CD14-positive monocyte (primary cell): Measurements from ENCODE around the gene MAML1. TPM values are rescaled to one million over a fixed set of nuclear protein-coding genes. Genes with fewer than 3 reads are reported as not detected.

Experiments
- DNase-seq, 3 donors: peaks; one replicate each; pipeline ENCODE4 v3.0.0-alpha.2; 2011 to 2022
- H2AFZ ChIP-seq: 2 replicates; pipeline ENCODE4 v1.6.0; 2012; ENCODE audit warnings: mild to moderate bottlenecking, low read depth, low read length, inconsistent platforms; ENCODE audit not compliant: insufficient read depth, poor library complexity, severe bottlenecking
- H3K27ac ChIP-seq, 2 donors: 1 replicate in 1 of 2; 2 replicates in 1 of 2; pipeline ENCODE4 v1.5.1; 2012 to 2013; ENCODE audit warnings: low read length in 2 of 2, control low read depth in 1 of 2, inconsistent platforms in 1 of 2, low read depth in 1 of 2, mild to moderate bottlenecking in 1 of 2
- H3K27me3 ChIP-seq, 2 donors: one replicate each; pipeline versions ENCODE4 v1.6.0 to v1.6.1; 2011 to 2013; ENCODE audit warnings: low read length in 2 of 2; ENCODE audit not compliant: control insufficient read depth in 2 of 2, insufficient read depth in 2 of 2
- H3K36me3 ChIP-seq, 2 donors: replicated peaks in 1 of 2; 1 replicate in 1 of 2; 2 replicates in 1 of 2; pipeline versions ENCODE4 v1.5.1 to v1.6.1; 2012 to 2013; ENCODE audit warnings: low read length in 2 of 2, control low read depth in 1 of 2, inconsistent platforms in 1 of 2, mild to moderate bottlenecking in 1 of 2; ENCODE audit not compliant: insufficient read depth in 2 of 2, control insufficient read depth in 1 of 2
- H3K4me1 ChIP-seq, 2 donors: 1 replicate in 1 of 2; 2 replicates in 1 of 2; pipeline versions ENCODE4 v1.5.1 to v1.6.1; 2012 to 2013; ENCODE audit warnings: low read length in 2 of 2, control low read depth in 1 of 2, inconsistent platforms in 1 of 2, mild to moderate bottlenecking in 1 of 2, moderate library complexity in 1 of 2; ENCODE audit not compliant: insufficient read depth in 2 of 2, control insufficient read depth in 1 of 2
- H3K4me2 ChIP-seq: replicated peaks from 2 replicates; pipeline ENCODE3; 2012; ENCODE audit warnings: low read length, moderate library complexity, mild to moderate bottlenecking; ENCODE audit not compliant: poor library complexity, severe bottlenecking; ENCODE audit errors: extremely low read depth
- H3K4me3 ChIP-seq, 3 experiments: fragments of 200-600 bp in 1 of 3; sonication (generic) in 1 of 3; replicated peaks in 1 of 3; 1 replicate in 2 of 3; 2 replicates in 1 of 3; pipeline ENCODE4 v1.5.1; 2011 to 2013; ENCODE audit warnings: low read length in 3 of 3, mild to moderate bottlenecking in 3 of 3, control low read depth in 2 of 3, low read depth in 2 of 3, inconsistent platforms in 1 of 3, moderate library complexity in 1 of 3
- H3K79me2 ChIP-seq: 2 replicates; pipeline ENCODE4 v1.6.0; 2012; ENCODE audit warnings: mild to moderate bottlenecking, control low read depth, inconsistent platforms, low read length, moderate library complexity; ENCODE audit not compliant: insufficient read depth
- H3K9ac ChIP-seq: 2 replicates; pipeline ENCODE4 v1.6.0; 2017; ENCODE audit warnings: low read length, mild to moderate bottlenecking; ENCODE audit not compliant: insufficient read depth, poor library complexity, severe bottlenecking
- H3K9me3 ChIP-seq, 2 donors: replicated peaks in 1 of 2; 1 replicate in 1 of 2; 2 replicates in 1 of 2; pipeline versions ENCODE4 v1.5.1 to v1.6.1; 2012 to 2013; ENCODE audit warnings: low read length in 2 of 2, control low read depth in 1 of 2; ENCODE audit not compliant: control insufficient read depth in 1 of 2, insufficient read depth in 1 of 2
- H4K20me1 ChIP-seq: 2 replicates; pipeline ENCODE4 v1.6.0; 2012; ENCODE audit warnings: mild to moderate bottlenecking, low read length, control low read depth, moderate library complexity; ENCODE audit not compliant: insufficient read depth
- H3K27ac Mint-ChIP-seq, 7 donors: one replicate each; pipeline ENCODE4 v1.8.0; 2020; ENCODE audit warnings: mild to moderate bottlenecking in 7 of 7, mixed read lengths in 7 of 7, moderate library complexity in 6 of 7, inconsistent platforms in 2 of 7
- H3K27me3 Mint-ChIP-seq, 3 donors: one replicate each; pipeline ENCODE4 v1.8.0; 2021 to 2022; ENCODE audit warnings: low read depth in 3 of 3, mild to moderate bottlenecking in 3 of 3, mixed read lengths in 3 of 3, moderate library complexity in 3 of 3, inconsistent platforms in 1 of 3
- H3K36me3 Mint-ChIP-seq, 2 donors: one replicate each; pipeline ENCODE4 v1.8.0; 2020; ENCODE audit warnings: mixed read lengths in 2 of 2, inconsistent platforms in 1 of 2, mild to moderate bottlenecking in 1 of 2
- H3K4me1 Mint-ChIP-seq: one replicate; pipeline ENCODE4 v1.8.0; 2020; ENCODE audit warnings: mild to moderate bottlenecking, mixed read lengths
- H3K4me3 Mint-ChIP-seq, 2 donors: one replicate each; pipeline ENCODE4 v1.8.0; 2020; ENCODE audit warnings: mild to moderate bottlenecking in 2 of 2, mixed read lengths in 2 of 2, moderate library complexity in 1 of 2
- H3K9me3 Mint-ChIP-seq, 7 donors: one replicate each; pipeline ENCODE4 v1.8.0; 2020 to 2022; ENCODE audit warnings: mixed read lengths in 7 of 7, mild to moderate bottlenecking in 6 of 7, moderate library complexity in 6 of 7, inconsistent platforms in 2 of 7
- WGBS: methylation state at CpG from one replicate; pipeline ENCODE4 v1.1.5; 2013; ENCODE audit warnings: missing lambda C conversion rate; ENCODE audit not compliant: insufficient coverage; 5-methylcytosine and 5-hydroxymethylcytosine counted together
- intact Hi-C, 2 donors: fragments of 100-400 bp; cut with micrococcal nuclease; formaldehyde crosslinking; loops; one replicate each; pipeline versions ENCODE4 v1.15.0 to v1.15.1; 2023
- polyA plus RNA-seq, 3 donors: library from polyadenylated mRNA; depleted of rRNA in 1 of 3; unstranded in 2 of 3; stranded (reverse) in 1 of 3; fragments of 300-500 nt in 2 of 3; fragments of >200 nt in 1 of 3; fragmentation: Illumina TruSeq in 2 of 3; gene quantifications; 1 replicate in 2 of 3; 2 replicates in 1 of 3; pipeline ENCODE4 v1.2.3, GENCODE V29; 2012 to 2021
- TF ChIP-seq, protein P1 (sequence below): fragments of 200-600 bp; IDR thresholded peaks from one replicate; pipeline ENCODE4 v1.8.0; 2022; ENCODE audit warnings: antibody characterized with exemption, mild to moderate bottlenecking

The MAML1 gene
- polyA plus RNA-seq, 3 donors: 2.2 to 11.0 (median 2.7) TPM

DNA sequence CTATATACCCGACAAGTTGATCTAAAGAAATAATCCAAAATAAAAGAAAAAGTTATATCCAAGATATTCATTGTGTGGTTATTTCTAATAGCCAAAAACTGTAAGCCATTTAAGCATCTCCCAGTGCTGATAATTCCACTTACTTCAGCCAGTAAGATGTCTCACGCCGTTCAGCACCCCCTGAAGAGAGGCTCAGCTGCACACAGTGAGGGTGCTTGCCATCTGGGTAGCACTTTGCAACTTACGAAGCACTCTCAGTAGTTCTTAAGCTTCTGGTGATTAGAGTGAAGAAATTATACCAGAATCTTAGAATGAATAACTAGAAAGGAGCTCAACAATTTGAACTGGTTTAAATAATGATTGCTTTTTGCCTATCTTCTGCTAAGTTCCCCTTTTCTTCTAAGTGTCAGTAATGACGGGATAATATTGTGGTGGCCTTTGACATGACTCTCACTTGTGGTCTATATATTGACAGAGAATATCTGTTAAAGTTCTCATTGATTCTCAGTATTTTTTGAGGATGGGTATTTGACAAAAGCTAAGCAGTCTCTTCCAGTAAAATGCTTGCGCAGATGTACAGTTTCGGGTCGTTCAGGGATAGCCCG, 35.0 kb downstream of the MAML1 start:
- Histone ChIP-seq H3K27me3 (no peaks in the 10 kb centered on the region), H3K4me1 (peaks cover 93 to 98% of the 10 kb centered on the region in 2 donors), H2AFZ (no peak overlapping the region), H3K4me2 (no peak overlapping the region), H3K27ac (peak overlapping the region in 1 of 2 donors; percentile 35), H3K4me3 (no peak overlapping the region), H4K20me1 (peaks cover 99% of the 10 kb centered on the region), H3K79me2 (peaks cover 91% of the 10 kb centered on the region), H3K9me3 (no peaks in the 10 kb centered on the region), H3K36me3 (peaks cover 30 to 57% of the 10 kb centered on the region in 2 donors), H3K9ac (no peak overlapping the region)
- TF ChIP-seq, protein P1, sequence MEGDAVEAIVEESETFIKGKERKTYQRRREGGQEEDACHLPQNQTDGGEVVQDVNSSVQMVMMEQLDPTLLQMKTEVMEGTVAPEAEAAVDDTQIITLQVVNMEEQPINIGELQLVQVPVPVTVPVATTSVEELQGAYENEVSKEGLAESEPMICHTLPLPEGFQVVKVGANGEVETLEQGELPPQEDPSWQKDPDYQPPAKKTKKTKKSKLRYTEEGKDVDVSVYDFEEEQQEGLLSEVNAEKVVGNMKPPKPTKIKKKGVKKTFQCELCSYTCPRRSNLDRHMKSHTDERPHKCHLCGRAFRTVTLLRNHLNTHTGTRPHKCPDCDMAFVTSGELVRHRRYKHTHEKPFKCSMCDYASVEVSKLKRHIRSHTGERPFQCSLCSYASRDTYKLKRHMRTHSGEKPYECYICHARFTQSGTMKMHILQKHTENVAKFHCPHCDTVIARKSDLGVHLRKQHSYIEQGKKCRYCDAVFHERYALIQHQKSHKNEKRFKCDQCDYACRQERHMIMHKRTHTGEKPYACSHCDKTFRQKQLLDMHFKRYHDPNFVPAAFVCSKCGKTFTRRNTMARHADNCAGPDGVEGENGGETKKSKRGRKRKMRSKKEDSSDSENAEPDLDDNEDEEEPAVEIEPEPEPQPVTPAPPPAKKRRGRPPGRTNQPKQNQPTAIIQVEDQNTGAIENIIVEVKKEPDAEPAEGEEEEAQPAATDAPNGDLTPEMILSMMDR: no peak
- Mint-ChIP-seq H3K4me3 (no peak overlapping the region), H3K9me3 (no peaks in the 10 kb centered on the region), H3K4me1 (peaks cover 96% of the 10 kb centered on the region), H3K27ac (peak overlapping the region in 6 of 7 donors; percentile 58 to 80 (median 66)), H3K36me3 (peaks cover 58 to 72% of the 10 kb centered on the region in 2 donors), H3K27me3 (peaks cover 0 to 2% (median 0%) of the 10 kb centered on the region in 3 donors)
- intact Hi-C loops: loop anchor here in 1 of 2 donors (2.0 kb wide), 1 partner anchor 29 kb away; no protein-coding TSS in a partner anchor
- DNase-seq: peak in 2 of 3 donors; percentile 37 to 40
- 96% methylated on average over 4 of the region's 9 CpGs for WGBS

DNA sequence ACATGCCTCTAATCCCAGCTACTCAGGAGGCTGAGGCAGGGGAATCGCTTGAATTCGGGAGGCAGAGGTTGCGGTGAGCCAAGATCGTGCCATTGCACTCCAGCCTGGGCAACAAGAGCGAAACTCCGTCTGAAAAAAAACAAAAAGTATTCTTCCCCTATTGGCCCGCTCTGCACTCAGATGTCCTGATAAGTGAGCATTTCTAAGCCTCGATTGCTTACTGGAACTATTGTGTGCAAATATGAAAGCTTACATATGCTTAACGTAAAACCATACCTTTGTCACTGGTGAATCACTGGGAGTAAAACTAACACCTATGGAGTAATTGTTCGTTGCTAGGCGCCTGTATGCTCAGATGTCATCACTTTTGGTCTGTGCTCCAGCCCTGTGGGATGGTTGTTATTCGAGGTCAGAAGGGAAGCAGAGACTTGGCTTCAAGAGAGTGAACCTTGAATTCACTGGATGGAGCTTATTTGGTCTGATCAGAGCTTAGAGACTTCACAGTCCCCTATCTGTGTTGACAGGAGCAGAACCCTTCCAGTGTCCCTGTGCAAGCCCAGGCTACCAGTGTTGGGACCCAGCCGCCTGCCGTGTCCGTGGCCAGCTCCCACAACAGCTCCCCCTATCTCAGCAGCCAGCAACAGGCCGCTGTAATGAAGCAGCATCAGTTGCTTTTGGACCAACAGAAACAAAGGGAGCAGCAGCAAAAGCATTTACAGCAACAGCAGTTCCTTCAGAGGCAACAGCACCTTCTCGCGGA, 35.9 kb downstream of the MAML1 start:
- TF ChIP-seq, protein P1: no peak
- Histone ChIP-seq H3K79me2 (peaks cover 91% of the 10 kb centered on the region), H3K36me3 (peaks cover 37 to 66% of the 10 kb centered on the region in 2 donors), H3K27ac (peak overlapping the region in 1 of 2 donors; percentile 62), H3K4me2 (no peak overlapping the region), H3K4me1 (peaks cover 86 to 97% of the 10 kb centered on the region in 2 donors), H4K20me1 (peaks cover 95% of the 10 kb centered on the region), H3K27me3 (no peaks in the 10 kb centered on the region), H3K4me3 (no peak overlapping the region), H2AFZ (no peak overlapping the region), H3K9me3 (no peaks in the 10 kb centered on the region), H3K9ac (no peak overlapping the region)
- Mint-ChIP-seq H3K36me3 (peaks cover 66 to 81% of the 10 kb centered on the region in 2 donors), H3K4me3 (no peak overlapping the region), H3K9me3 (no peaks in the 10 kb centered on the region), H3K4me1 (peaks cover 93% of the 10 kb centered on the region), H3K27ac (peak overlapping the region in 5 of 7 donors; percentile 21 to 84 (median 49)), H3K27me3 (peaks cover 0 to 2% (median 0%) of the 10 kb centered on the region in 3 donors)
- intact Hi-C loops: no loop called here
- 91% methylated on average over 15 of the region's 18 CpGs for WGBS
- no peak for DNase-seq
